NB4 (cell line): Measurements from ENCODE around the gene EMILIN1.

ENCODE experiments used
- CTCF ChIP-seq: IDR thresholded peaks from one replicate; pipeline ENCODE4 v1.5.1; 2012; ENCODE audit warnings: low read depth, low read length
- MAX ChIP-seq: IDR thresholded peaks from 2 replicates; pipeline ENCODE4 v1.6.1; 2011; ENCODE audit warnings: low read depth, low read length
- MYC ChIP-seq: IDR thresholded peaks from 2 replicates; pipeline ENCODE4 v1.6.1; 2011; ENCODE audit warnings: low read depth, low read length
- POLR2A ChIP-seq: IDR thresholded peaks from 2 replicates; pipeline ENCODE4 v1.6.1; 2011; ENCODE audit warnings: mild to moderate bottlenecking; ENCODE audit not compliant: insufficient read length; ENCODE audit errors: extremely low read depth

GRCh38 chr2:27054721-27055120 lies 23.7 kb upstream of the EMILIN1 start:
- TF ChIP-seq CTCF (no peak), POLR2A (no peak), MAX (no peak), MYC (no peak)
